ENCODE results near the gene C1orf105. TPM values are rescaled to one million over a fixed set of nuclear protein-coding genes. Genes with fewer than 3 reads are reported as not detected.

Gene C1orf105
- total RNA-seq, 1 experiment from 2014 or later, result not detected

DNA sequence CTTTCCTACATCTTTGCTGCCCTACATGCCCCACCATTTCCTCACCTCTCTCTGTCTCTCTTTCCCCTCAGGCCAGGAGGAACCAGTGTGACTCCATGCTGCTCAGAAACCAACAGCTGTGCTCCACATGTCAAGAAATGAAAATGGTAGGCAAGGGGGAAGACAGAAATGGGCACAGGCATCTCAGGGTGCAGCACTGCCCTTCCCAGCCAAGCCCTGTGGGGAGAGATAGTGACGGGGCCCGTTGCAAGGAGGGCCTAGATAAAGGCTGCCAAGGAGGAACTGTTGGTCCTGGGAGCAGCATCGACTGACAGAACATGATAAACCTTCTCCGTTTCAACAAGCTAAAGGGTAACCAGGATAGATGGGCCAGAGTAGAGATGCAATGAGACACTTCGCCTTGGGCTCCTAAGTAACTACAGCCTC lies 35.9 kb downstream of the C1orf105 start:
- DNase-seq, result no peak
- no TSS peak for BruUV-seq (replicated peaks)
- H3K4me3 Mint-ChIP-seq (ENCODE audit: low read depth, unreplicated experiment), result no peak overlapping the region
- CTCF ChIA-PET, result no interaction called here
- no peaks in the 10 kb centered on the region for H3K36me3 Mint-ChIP-seq (ENCODE audit: insufficient read depth, unreplicated experiment)
- intact Hi-C loops (cut with micrococcal nuclease; ENCODE audit: unreplicated experiment), result no loop called here
- peaks cover 41% of the 10 kb centered on the region for H3K4me1 Mint-ChIP-seq (ENCODE audit: low read depth, unreplicated experiment)
- peaks cover 4% of the 10 kb centered on the region for H3K9me3 Mint-ChIP-seq (ENCODE audit: low read depth, unreplicated experiment)
- H3K27ac Mint-ChIP-seq (ENCODE audit: unreplicated experiment), result no peak overlapping the region
- H3K27me3 Mint-ChIP-seq (ENCODE audit: unreplicated experiment), result no peaks in the 10 kb centered on the region
- TF ChIP-seq, protein P1, sequence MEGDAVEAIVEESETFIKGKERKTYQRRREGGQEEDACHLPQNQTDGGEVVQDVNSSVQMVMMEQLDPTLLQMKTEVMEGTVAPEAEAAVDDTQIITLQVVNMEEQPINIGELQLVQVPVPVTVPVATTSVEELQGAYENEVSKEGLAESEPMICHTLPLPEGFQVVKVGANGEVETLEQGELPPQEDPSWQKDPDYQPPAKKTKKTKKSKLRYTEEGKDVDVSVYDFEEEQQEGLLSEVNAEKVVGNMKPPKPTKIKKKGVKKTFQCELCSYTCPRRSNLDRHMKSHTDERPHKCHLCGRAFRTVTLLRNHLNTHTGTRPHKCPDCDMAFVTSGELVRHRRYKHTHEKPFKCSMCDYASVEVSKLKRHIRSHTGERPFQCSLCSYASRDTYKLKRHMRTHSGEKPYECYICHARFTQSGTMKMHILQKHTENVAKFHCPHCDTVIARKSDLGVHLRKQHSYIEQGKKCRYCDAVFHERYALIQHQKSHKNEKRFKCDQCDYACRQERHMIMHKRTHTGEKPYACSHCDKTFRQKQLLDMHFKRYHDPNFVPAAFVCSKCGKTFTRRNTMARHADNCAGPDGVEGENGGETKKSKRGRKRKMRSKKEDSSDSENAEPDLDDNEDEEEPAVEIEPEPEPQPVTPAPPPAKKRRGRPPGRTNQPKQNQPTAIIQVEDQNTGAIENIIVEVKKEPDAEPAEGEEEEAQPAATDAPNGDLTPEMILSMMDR (IDR thresholded peaks at IDR 0.05; ENCODE audit: unreplicated experiment), result no peak

GRCh38 chr1:172457479-172458130 lies 37.1 kb downstream of the C1orf105 start:
- Mint-ChIP-seq H3K27me3 (ENCODE audit: unreplicated experiment) (no peaks in the 10 kb centered on the region), H3K9me3 (ENCODE audit: low read depth, unreplicated experiment) (peaks cover 4% of the 10 kb centered on the region), H3K36me3 (ENCODE audit: insufficient read depth, unreplicated experiment) (no peaks in the 10 kb centered on the region), H3K27ac (ENCODE audit: unreplicated experiment) (no peak overlapping the region), H3K4me1 (ENCODE audit: low read depth, unreplicated experiment) (peaks cover 33% of the 10 kb centered on the region), H3K4me3 (ENCODE audit: low read depth, unreplicated experiment) (no peak overlapping the region)
- no peak for DNase-seq
- intact Hi-C loops (cut with micrococcal nuclease; ENCODE audit: unreplicated experiment), result no loop called here
- BruUV-seq (replicated peaks), result no TSS peak
- TF ChIP-seq, protein P1 (IDR thresholded peaks at IDR 0.05; ENCODE audit: unreplicated experiment), result no peak
- CTCF ChIA-PET, result interaction anchor here (0.6 kb wide), 1 partner anchor 229 kb away, joined by 4 read pairs; no protein-coding TSS in a partner anchor

DNA sequence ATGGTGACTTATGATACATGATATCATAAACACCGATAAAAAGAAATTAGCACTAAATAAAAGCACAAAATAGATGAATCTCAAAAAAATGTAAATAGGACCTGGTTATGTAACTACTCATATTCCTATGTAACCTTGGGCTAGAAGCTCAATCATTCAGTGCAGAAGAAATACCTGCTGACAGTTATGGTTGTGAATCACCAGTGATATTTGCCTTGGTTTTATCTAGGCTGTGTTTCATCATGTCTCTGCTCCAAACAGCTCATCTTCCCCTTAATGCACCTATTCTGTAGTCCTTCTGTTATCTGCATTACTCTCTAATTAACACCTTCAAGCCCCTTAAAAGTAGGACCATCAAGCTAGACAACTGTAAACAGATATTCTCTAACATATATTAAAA lies 39.7 kb downstream of the C1orf105 start:
- CTCF ChIA-PET, result interaction anchor here (1.1 kb wide), 1 partner anchor 9 kb away, joined by 3 read pairs; no protein-coding TSS in a partner anchor
- Mint-ChIP-seq H3K4me3 (ENCODE audit: low read depth, unreplicated experiment) (no peak overlapping the region), H3K27me3 (ENCODE audit: unreplicated experiment) (no peaks in the 10 kb centered on the region), H3K4me1 (ENCODE audit: low read depth, unreplicated experiment) (peaks cover 9% of the 10 kb centered on the region), H3K27ac (ENCODE audit: unreplicated experiment) (no peak overlapping the region), H3K9me3 (ENCODE audit: low read depth, unreplicated experiment) (peaks cover 4% of the 10 kb centered on the region), H3K36me3 (ENCODE audit: insufficient read depth, unreplicated experiment) (no peaks in the 10 kb centered on the region)
- no peak for DNase-seq
- intact Hi-C loops (cut with micrococcal nuclease; ENCODE audit: unreplicated experiment), result no loop called here
- no TSS peak for BruUV-seq (replicated peaks)
- TF ChIP-seq, protein P1 (IDR thresholded peaks at IDR 0.05; ENCODE audit: unreplicated experiment), result no peak

DNA sequence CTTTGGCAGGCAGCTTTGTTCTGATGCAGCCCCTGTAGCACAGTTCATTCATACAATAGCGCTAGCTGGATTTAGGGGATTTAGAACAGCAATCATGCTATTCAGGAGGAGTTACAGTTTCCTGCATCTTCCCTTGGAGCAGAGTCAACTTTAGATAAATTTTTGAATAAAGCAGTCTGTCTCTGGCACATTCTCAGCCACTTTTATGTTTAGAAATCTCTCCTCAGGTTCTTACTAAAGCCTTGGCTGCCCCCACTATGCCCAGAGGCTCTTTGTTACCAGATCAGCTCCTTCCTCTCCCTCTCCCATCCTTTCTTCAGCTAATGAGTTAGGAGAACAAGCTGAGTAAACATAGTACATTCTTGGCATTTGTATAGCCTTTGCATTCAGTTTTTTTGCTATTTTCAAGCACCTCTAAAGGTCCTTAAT lies 40.4 kb downstream of the C1orf105 start:
- H3K27ac Mint-ChIP-seq (ENCODE audit: unreplicated experiment), result no peak overlapping the region
- CTCF ChIA-PET, result interaction anchor here (1.1 kb wide), 1 partner anchor 10 kb away, joined by 3 read pairs; no protein-coding TSS in a partner anchor
- no peak for DNase-seq
- intact Hi-C loops (cut with micrococcal nuclease; ENCODE audit: unreplicated experiment), result no loop called here
- peaks cover 9% of the 10 kb centered on the region for H3K4me1 Mint-ChIP-seq (ENCODE audit: low read depth, unreplicated experiment)
- no peaks in the 10 kb centered on the region for H3K27me3 Mint-ChIP-seq (ENCODE audit: unreplicated experiment)
- TF ChIP-seq, protein P1 (IDR thresholded peaks at IDR 0.05; ENCODE audit: unreplicated experiment), result no peak
- no peak overlapping the region for H3K4me3 Mint-ChIP-seq (ENCODE audit: low read depth, unreplicated experiment)
- no peaks in the 10 kb centered on the region for H3K36me3 Mint-ChIP-seq (ENCODE audit: insufficient read depth, unreplicated experiment)
- H3K9me3 Mint-ChIP-seq (ENCODE audit: low read depth, unreplicated experiment), result peaks cover 4% of the 10 kb centered on the region
- no TSS peak for BruUV-seq (replicated peaks)
